Transverse colon (tissue), 4 donors: Measurements from ENCODE around the gene PCLO. TPM values are rescaled to one million over a fixed set of nuclear protein-coding genes. Genes with fewer than 3 reads are reported as not detected.

Source experiments
- DNase-seq: peaks from one replicate; pipeline ENCODE4 v3.0.0-alpha.2; 2019
- H3K27ac ChIP-seq, 4 donors: fragments of 200-600 bp; sonication (generic); 2 replicates each; pipeline ENCODE4 v1.5.1; 2016 to 2018; ENCODE audit warnings: inconsistent platforms in 4 of 4
- H3K27me3 ChIP-seq: fragments of 200-600 bp; sonication (generic); 2 replicates; pipeline ENCODE4 v1.5.1; 2017; ENCODE audit warnings: inconsistent platforms
- H3K36me3 ChIP-seq, 4 donors: fragments of 200-600 bp; sonication (generic); 2 replicates each; pipeline ENCODE4 v1.5.1; 2017 to 2019; ENCODE audit warnings: inconsistent platforms in 4 of 4
- H3K4me1 ChIP-seq, 4 donors: fragments of 200-600 bp; sonication (generic); 2 replicates each; pipeline ENCODE4 v1.5.1; 2017 to 2020; ENCODE audit warnings: inconsistent platforms in 4 of 4
- H3K4me3 ChIP-seq, 4 donors: fragments of 200-600 bp; sonication (generic); 1 replicate in 1 of 4; 2 replicates in 3 of 4; pipeline versions ENCODE4 v1.5.1 to v1.6.1; 2017 to 2019; ENCODE audit warnings: inconsistent platforms in 4 of 4
- H3K9me3 ChIP-seq, 2 donors: fragments of 200-600 bp; sonication (generic); 2 replicates each; pipeline ENCODE4 v1.5.1; 2017 to 2019; ENCODE audit warnings: inconsistent platforms in 2 of 2
- CTCF ChIP-seq, 5 experiments: fragments of 200-600 bp in 3 of 5; fragments of 450-650 bp in 2 of 5; sonication (generic) in 3 of 5; IDR thresholded peaks; 1 replicate in 2 of 5; 2 replicates in 3 of 5; pipeline ENCODE4 v1.5.1; 2016 to 2017; ENCODE audit warnings: antibody characterized with exemption in 5 of 5, inconsistent platforms in 3 of 5, mild to moderate bottlenecking in 2 of 5, moderate library complexity in 1 of 5
- EP300 ChIP-seq: sonication (generic); formaldehyde crosslinking; IDR thresholded peaks from one replicate; pipeline ENCODE4 v1.6.1; 2017; ENCODE audit warnings: antibody characterized with exemption, low read depth
- POLR2A ChIP-seq: fragments of 450-650 bp; IDR thresholded peaks from one replicate; pipeline ENCODE4 v1.6.1; 2016; ENCODE audit warnings: antibody characterized with exemption, mild to moderate bottlenecking, moderate library complexity
- POLR2AphosphoS5 ChIP-seq, 3 donors: sonication (generic); formaldehyde crosslinking; IDR thresholded peaks; one replicate each; pipeline ENCODE4 v1.6.1; 2016; ENCODE audit warnings: antibody characterized with exemption in 3 of 3
- WGBS, 2 donors: methylation state at CpG; one replicate each; pipeline ENCODE4 v1.1.5; 2018; ENCODE audit warnings: low coverage in 1 of 2; 5-methylcytosine and 5-hydroxymethylcytosine counted together
- in situ Hi-C, 4 donors: fragments of 200-750 bp; cut with MboI; loops; one replicate each; pipeline versions ENCODE4 v1.15.0 to v1.15.1; 2017; ENCODE audit warnings: low sequenced_read_pairs in 3 of 4, low pct_ligation_motif_present in 1 of 4, low pct_unique_long_range_greater_than_20kb in 1 of 4
- intact Hi-C: fragments of 100-400 bp; cut with DNase I; formaldehyde crosslinking; loops from one replicate; pipeline ENCODE4 v1.15.1; 2023; ENCODE audit warnings: low total_unique reads
- total RNA-seq, 4 donors: library from RNA; depleted of rRNA; stranded (reverse); fragments of >200 nt; gene quantifications; one replicate each; pipeline ENCODE4 v1.1.0, GENCODE V29; 2016

The PCLO gene
- total RNA-seq, 4 donors from 2014 or later = 9.8 to 39.8 (median 16.2) TPM

- H3K27ac ChIP-seq = no peak overlapping the region
- no peaks in the 10 kb centered on the region for H3K36me3 ChIP-seq
- no peak for DNase-seq
- 69 to 71% methylated on average over 1 of the region's 1 CpG for WGBS, 2 donors
- no peaks in the 10 kb centered on the region for H3K27me3 ChIP-seq
- H3K9me3 ChIP-seq = no peaks in the 10 kb centered on the region
- intact Hi-C loops = no loop called here
- in situ Hi-C loops = no loop called here
- H3K4me3 ChIP-seq = no peak overlapping the region
- no peaks in the 10 kb centered on the region for H3K4me1 ChIP-seq
- TF ChIP-seq CTCF (IDR thresholded peaks at IDR 0.05) (no peak), POLR2AphosphoS5 (IDR thresholded peaks at IDR 0.05) (no peak), EP300 (no peak), POLR2A (no peak)
These were observed 303.4 kb downstream of the PCLO start for GRCh38 chr7:82859106-82859850.

DNA sequence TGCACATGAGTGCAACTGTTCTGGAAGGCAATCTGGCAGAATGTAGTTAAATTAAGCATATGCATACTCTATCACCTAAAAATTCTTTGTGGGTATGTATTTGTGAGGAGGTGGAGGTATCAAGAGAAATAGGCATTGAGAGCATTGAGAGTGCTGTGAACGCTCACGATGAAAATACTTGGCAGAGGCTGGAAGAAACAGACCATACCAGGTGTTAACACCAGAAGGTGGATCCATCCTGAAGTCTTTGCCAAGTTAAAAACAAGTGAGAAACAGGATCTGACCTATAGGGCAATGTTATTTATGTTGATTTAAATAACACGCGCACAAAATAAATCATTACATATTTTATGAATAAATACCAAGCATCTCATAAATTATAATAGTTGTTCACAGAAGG is 311.6 kb downstream of the PCLO start:
- Histone ChIP-seq H3K4me1 (no peaks in the 10 kb centered on the region), H3K27me3 (no peaks in the 10 kb centered on the region), H3K27ac (no peak overlapping the region), H3K4me3 (no peak overlapping the region), H3K9me3 (no peaks in the 10 kb centered on the region), H3K36me3 (no peaks in the 10 kb centered on the region)
- in situ Hi-C loops (no loop called here), intact Hi-C loops (no loop called here)
- no peak for DNase-seq
- no peak for TF ChIP-seq CTCF (IDR thresholded peaks at IDR 0.05)
- TF ChIP-seq POLR2A = no peak
- TF ChIP-seq POLR2AphosphoS5 (IDR thresholded peaks at IDR 0.05) = no peak
- no peak for TF ChIP-seq EP300
- 87 to 95% methylated on average over 2 to 4 of the region's 4 CpGs for WGBS, 2 donors

DNA sequence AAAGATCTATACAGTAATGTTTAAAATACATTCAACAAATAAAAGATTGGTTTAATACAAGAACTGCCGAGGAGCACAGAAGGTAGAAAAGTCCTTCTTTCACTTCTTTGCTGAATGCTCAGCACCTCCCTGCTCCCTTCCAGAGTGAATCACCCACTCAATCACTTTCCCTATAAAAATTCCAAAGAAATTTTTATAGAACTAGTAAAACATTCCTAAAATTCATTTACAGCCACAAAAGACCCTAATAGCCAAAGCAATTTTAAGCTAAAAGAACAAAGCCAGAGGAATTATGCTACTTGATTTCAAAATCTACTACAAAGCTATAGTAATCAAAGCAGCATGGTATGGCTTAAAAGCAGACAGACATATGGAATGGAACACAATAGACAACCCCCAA is 320.9 kb downstream of the PCLO start:
- WGBS, 2 donors = 65 to 90% methylated on average over 1 of the region's 1 CpG
- in situ Hi-C loops = no loop called here
- intact Hi-C loops = no loop called here
- no peaks in the 10 kb centered on the region for H3K9me3 ChIP-seq
- H3K36me3 ChIP-seq = no peaks in the 10 kb centered on the region
- H3K27me3 ChIP-seq = no peaks in the 10 kb centered on the region
- H3K4me1 ChIP-seq = no peaks in the 10 kb centered on the region
- TF ChIP-seq POLR2AphosphoS5 (IDR thresholded peaks at IDR 0.05) = no peak
- no peak for TF ChIP-seq POLR2A
- TF ChIP-seq CTCF (IDR thresholded peaks at IDR 0.05) = no peak
- no peak for TF ChIP-seq EP300
- DNase-seq = no peak
- H3K27ac ChIP-seq = no peak overlapping the region
- no peak overlapping the region for H3K4me3 ChIP-seq

- WGBS, 2 donors = 54 to 62% methylated on average over 2 to 3 of the region's 3 CpGs
- H3K36me3 ChIP-seq = no peaks in the 10 kb centered on the region
- no peaks in the 10 kb centered on the region for H3K4me1 ChIP-seq
- DNase-seq = no peak
- no peak overlapping the region for H3K27ac ChIP-seq
- in situ Hi-C loops (no loop called here), intact Hi-C loops (no loop called here)
- H3K9me3 ChIP-seq = no peaks in the 10 kb centered on the region
- TF ChIP-seq CTCF (IDR thresholded peaks at IDR 0.05) = no peak
- TF ChIP-seq POLR2AphosphoS5 (IDR thresholded peaks at IDR 0.05) = no peak
- H3K4me3 ChIP-seq = no peak overlapping the region
- H3K27me3 ChIP-seq = no peaks in the 10 kb centered on the region
These were observed 322.6 kb downstream of the PCLO start for GRCh38 chr7:82840061-82840460.
